M059J (cell line): ENCODE results near the gene PSPN. TPM values are rescaled to one million over a fixed set of nuclear protein-coding genes. Genes with fewer than 3 reads are reported as not detected.
A peak's percentile ranks its signal among the peaks of the same experiment; 100 is the strongest.
"Not testable (repeated sequence)": the region's sequence is repeated elsewhere in the genome, so short reads cannot be mapped to it uniquely, and the experiment has no call there.

Experiments
- DNase-seq: peaks from one replicate; pipeline ENCODE4 v3.0.0-alpha.2; 2012; ENCODE audit warnings: low read depth
- total RNA-seq: library from RNA; depleted of rRNA; stranded (reverse); fragments of >200 nt; shearing (Covaris generic); gene quantifications from 2 replicates; pipeline ENCODE4 v1.2.3, GENCODE V29; 2014

PSPN gene
- total RNA-seq, 1 experiment from 2014 or later = 1.2 TPM

GRCh38 chr19:6373096-6373812 lies 2.5 kb downstream of the PSPN start:
- DNase-seq = peak; percentile 94

- DNase-seq = peak; percentile 100
Observed at GRCh38 chr19:6372594-6373095, 3.1 kb downstream of the PSPN start, which contains the start of gene ALKBH7. Gene ALKBH7, plus strand, starts transcription at chr19:6372794. Its CDS starts 27 bp downstream, at chr19:6372821.

GRCh38 chr19:6364353-6364752 lies 11.4 kb downstream of the PSPN start:
- no peak for DNase-seq

GRCh38 chr19:6362351-6362801 lies 13.4 kb downstream of the PSPN start:
- no peak for DNase-seq

GRCh38 chr19:6362027-6362350 lies 13.7 kb downstream of the PSPN start:
- peak; percentile 21 for DNase-seq

GRCh38 chr19:6360857-6361216 lies 14.9 kb downstream of the PSPN start:
- DNase-seq = not testable (repeated sequence)

- not testable (repeated sequence) for DNase-seq
Observed at GRCh38 chr19:6360445-6360844, 15.3 kb downstream of the PSPN start.

GRCh38 chr19:6359568-6360341 lies 16.0 kb downstream of the PSPN start:
- no peak for DNase-seq

- peak; percentile 24 for DNase-seq
Observed at GRCh38 chr19:6358003-6358402, 17.7 kb downstream of the PSPN start.

GRCh38 chr19:6357174-6357573 lies 18.6 kb downstream of the PSPN start:
- DNase-seq = no peak

- not testable (repeated sequence) for DNase-seq
Observed at GRCh38 chr19:6355321-6356040, 20.3 kb downstream of the PSPN start.

- no peak for DNase-seq
Observed at GRCh38 chr19:6354098-6354674, 21.5 kb downstream of the PSPN start.

GRCh38 chr19:6352381-6353165 lies 23.2 kb downstream of the PSPN start:
- DNase-seq = no peak

GRCh38 chr19:6350688-6351087 lies 25.0 kb downstream of the PSPN start:
- no peak for DNase-seq

GRCh38 chr19:6349271-6349670 lies 26.5 kb downstream of the PSPN start:
- DNase-seq = not testable (repeated sequence)

- no peak for DNase-seq
Observed at GRCh38 chr19:6343462-6343861, 32.3 kb downstream of the PSPN start.

- no peak for DNase-seq
Observed at GRCh38 chr19:6340493-6341201, 35.1 kb downstream of the PSPN start.

- DNase-seq = no peak
Observed at GRCh38 chr19:6334490-6335285, 41.0 kb downstream of the PSPN start.

GRCh38 chr19:6333439-6333838 lies 42.3 kb downstream of the PSPN start, which contains the start of gene ACER1:
Gene ACER1, minus strand, starts transcription at chr19:6333612. Its CDS starts 61 bp downstream, at chr19:6333551.
- DNase-seq = no peak
